Myocyte (in vitro differentiated cells): ENCODE data around the gene CPA5. TPM values are rescaled to one million over a fixed set of nuclear protein-coding genes. Genes with fewer than 3 reads are reported as not detected.

Experiments
- DNase-seq: peaks from one replicate; pipeline ENCODE4 v3.0.0-alpha.2; 2012; ENCODE audit warnings: low read depth
- total RNA-seq: library from RNA; depleted of rRNA; stranded (reverse); fragments of >200 nt; gene quantifications from 2 replicates; pipeline ENCODE4 v1.2.3, GENCODE V29; 2014

CPA5 gene
- total RNA-seq, 1 donor from 2014 or later, result 0.21 TPM

DNA sequence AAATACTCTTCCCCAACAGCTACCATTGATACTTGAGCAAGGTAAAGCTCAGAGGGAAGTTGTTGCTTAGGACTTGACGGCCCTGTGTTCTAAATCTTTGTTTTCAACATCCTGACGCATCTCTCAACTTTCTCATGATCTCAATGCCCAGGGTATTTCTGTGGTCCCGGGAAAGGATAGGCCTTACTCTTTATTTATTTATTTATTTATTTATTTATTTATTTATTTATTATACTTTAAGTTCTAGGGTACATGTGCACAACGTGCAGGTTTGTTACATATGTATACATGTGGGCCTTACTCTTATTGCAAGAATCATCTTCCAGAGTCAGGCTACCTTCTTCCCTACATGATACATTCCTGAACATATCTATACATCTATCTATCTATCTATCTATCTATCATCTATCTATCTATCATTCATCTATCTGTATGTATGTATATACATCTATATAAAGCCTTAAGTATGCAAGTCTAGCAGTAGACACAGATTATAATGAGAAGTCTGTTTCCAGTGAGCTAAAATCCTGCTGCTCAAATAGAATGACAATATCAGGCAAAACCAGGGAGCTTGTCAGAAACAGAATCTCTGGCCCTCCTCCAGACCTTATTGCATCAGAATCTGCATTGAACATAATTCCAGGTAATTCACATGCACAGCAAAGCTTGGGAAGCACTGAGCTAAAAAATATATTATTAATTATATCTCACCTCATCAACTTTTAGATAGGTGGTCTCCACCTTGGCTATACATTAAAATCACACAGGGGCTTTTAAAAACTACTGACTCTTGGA is 12.2 kb upstream of the CPA5 start:
- no peak for DNase-seq

DNA sequence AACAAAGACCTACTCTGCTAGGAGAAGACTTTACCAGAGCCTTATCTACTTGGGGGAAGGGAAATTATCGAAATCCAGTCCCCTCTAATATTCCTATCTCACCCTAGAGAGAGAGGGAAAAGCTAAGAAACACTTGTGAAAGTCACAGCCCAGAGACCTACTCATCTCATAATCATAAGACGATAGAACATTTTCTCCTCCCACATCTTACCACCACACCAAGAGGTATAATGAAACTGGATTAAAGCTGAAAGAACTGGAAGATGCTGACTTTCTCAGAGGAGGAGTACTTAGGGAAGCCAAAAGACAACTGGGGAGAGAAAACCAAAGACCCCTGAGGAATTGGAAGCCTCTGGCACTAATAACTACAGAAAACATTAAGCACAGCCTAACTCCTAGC is 10.8 kb upstream of the CPA5 start:
- no peak for DNase-seq

DNA sequence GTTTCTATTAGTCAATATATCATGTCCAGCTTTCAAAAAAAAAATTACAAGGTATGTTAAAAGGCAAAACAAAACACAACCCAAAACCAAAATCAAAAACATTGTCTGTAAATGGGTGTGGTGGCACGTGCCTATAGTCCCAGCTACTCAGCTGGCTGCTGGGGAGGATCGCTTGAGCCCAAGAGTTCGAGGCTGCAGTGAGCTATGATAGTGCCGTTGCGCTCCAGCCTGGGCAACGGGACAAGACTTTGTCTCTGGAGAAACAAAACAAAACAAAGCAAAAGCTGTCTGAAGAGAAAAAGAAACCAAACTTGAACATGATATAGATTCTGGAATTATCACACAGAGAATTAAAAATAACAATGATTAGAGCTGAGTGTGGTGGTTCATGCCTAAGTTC is 10.3 kb upstream of the CPA5 start:
- DNase-seq, result no peak

DNA sequence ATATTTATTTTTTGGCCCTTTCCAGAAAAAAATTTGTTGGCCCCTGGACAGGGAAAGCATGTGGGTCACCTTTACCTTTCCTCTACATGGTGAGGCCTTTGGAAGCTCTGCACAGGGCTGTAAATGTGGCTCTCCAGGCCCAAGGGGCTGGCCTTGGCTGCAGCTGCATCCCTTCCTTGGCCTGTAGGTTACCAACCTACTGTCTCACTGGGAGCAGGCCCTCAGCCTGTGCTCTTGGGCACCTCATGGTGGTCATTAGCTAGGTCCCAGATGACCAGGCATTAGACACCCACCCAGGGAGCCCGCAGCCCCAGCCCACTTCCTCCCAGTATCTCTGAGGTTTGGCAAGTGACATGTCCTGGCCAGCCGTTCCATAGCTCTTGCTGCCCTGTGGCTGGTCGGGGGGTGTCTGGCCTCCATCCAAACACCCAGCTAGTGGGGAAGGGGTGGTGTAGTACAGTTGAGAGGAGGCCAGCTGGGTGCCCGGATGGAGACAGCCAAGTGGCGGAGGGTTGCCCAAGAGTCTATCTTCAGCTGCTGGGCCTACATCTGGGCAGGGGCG is 7.1 kb upstream of the CPA5 start:
- no peak for DNase-seq

DNA sequence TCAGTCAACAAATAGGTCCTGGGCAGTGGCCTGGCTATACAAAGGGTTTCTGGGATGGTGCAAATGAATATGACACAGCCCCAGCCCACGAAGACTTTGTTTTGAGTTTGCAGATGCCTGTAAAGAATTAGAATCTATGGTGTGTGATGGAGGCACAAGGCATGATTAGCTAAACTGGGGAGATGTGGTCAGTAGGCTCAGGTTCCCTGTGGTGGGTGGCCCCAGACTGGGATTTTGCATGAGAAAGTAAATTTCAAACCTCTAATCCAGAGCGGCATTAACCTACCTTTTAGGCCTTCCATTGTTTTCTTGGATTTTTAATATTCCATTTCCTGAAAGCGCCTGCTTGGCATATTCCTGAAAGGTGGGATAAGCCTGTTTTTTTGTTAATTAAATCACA is 6.4 kb upstream of the CPA5 start:
- no peak for DNase-seq

DNA sequence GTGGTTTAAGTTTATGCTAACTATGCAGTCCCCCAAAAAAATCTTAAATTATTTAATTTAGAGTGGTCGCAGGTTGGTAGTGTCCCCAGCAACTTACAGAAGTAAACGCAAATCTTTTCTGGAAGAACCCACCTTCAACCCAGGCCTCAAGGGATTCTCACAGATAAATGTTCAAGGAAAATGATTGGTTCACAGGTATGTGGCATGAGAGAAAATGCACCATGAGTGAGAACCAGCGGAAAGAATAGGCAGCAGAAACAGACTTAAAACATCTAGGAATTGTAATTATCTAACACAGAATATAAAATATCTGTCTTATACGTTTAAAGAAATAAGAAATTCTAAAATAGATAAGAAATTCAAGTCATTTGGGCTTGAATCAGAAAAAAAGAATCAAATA is 2.7 kb upstream of the CPA5 start:
- no peak for DNase-seq

DNA sequence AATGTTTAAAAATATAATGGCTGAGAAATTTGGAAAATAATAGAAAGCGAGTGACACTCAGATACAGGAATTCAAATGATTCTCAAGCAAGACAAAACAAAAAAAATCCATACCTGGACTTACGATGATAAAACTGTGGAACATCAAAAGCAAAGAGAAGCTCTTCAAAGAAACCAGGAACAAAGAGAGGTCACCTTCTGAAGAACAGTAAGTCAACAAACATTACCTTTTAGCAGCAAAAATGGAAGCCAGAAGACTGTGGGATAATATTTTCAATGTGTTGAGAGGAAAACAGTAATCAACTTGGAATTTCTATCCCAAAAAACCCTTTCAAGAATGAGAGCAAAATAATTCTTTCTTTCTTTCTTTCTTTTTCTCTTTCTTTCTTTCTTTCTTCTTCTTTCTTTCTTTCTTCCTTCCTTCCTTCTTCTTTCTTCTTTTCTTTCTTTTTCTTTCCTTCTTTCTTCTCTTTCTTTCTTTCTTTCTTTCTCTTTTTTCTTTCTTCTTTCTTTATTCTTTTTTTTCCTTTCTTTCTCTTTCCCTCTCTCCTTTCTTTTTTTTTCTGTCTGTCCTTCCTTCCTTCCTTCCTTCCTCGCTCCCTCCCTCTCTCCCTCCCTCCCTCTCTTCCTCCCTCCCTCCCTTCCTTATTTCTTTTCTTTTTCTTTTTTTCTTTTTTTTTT is 1.8 kb upstream of the CPA5 start:
- DNase-seq, result no peak

DNA sequence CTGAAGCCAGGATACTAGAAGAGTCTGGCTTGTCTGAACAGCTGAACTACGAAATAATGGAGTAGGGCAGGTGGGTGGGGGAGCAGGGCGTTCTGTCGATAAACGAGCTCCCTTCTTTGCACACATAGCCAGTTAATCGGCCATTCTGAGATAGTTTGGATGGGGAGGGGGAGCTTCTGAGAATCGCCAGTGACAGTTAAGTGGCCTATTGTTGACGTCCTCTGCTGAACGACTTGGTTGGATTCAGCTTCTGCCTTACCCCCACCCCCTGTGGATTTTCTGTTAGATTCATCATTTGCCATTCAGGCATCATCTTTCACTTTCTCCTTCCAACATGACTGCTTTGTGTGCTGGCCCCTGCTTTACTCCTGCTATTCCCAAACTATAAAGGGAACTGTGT is 520 bp downstream of the CPA5 start:
- peak; percentile 67 for DNase-seq

DNA sequence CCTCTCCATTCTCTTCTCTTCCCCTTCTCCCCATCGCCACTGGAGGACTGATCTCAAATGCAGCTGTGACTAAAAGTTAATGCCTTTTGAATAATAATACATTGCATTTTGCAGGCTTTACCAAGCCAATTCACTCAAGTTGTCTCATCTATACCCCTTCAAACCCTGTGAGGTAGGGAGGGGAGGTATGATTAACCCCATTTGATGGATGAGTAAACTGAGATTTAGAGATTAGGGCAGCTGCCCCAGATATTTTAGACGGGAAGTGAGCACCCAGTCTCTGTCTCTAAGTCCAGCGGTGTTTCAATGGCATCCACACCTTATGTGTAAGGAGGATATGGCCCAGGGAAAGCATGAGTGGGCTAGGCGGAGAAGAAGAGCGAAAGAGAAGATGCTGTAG is 1.1 kb downstream of the CPA5 start:
- no peak for DNase-seq

DNA sequence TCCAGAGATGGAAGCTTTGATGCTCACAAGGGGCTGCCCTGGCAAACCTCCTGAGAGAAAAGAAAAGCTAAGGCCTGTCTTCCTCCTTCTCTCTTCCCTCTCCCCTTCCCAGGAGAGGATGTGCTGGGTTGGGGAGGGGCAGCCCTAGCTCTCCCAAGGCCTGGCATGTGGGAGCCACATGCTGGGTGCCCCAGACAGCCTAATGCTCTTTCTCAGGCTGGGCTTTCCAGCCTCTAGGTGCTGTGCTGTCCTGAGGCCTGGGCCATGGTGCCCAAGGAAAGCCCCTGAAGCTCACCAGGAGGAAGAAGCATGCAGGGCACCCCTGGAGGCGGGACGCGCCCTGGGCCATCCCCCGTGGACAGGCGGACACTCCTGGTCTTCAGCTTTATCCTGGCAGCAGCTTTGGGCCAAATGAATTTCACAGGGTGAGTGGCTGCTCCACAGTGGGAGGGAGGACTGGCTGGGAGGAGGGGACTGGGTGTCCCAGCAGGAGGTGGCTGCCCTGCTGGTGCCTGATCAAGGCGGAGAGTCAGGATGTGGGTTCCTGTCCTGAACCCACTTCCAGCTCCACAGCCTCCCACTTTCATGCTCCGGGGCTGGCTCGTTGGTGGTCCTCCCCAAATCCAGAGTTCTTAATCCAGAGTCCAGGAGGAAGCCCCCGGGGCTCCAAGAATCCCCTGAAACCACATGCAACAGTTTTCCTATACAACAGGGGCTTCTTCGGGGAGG is 1.7 kb downstream of the CPA5 start:
- DNase-seq, result no peak

DNA sequence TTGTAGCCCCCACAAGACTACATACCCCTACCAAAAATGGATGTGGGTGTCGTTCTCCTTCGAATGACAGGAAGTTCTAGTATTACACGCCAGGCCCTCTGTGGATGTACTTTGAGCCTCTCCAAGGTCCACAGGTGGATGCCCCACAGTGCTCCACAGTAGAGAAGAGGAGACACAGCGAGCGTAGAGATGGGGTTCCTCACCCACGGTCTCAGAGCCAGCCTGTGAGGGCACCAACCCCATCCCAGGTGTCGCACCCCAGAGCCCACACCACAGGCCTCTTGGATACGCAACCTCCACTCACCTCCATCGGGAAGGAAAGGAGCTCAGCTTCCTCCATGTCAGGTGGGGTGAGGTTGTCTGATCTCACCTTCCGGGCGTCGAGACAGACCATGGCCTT is 2.3 kb downstream of the CPA5 start:
- no peak for DNase-seq

DNA sequence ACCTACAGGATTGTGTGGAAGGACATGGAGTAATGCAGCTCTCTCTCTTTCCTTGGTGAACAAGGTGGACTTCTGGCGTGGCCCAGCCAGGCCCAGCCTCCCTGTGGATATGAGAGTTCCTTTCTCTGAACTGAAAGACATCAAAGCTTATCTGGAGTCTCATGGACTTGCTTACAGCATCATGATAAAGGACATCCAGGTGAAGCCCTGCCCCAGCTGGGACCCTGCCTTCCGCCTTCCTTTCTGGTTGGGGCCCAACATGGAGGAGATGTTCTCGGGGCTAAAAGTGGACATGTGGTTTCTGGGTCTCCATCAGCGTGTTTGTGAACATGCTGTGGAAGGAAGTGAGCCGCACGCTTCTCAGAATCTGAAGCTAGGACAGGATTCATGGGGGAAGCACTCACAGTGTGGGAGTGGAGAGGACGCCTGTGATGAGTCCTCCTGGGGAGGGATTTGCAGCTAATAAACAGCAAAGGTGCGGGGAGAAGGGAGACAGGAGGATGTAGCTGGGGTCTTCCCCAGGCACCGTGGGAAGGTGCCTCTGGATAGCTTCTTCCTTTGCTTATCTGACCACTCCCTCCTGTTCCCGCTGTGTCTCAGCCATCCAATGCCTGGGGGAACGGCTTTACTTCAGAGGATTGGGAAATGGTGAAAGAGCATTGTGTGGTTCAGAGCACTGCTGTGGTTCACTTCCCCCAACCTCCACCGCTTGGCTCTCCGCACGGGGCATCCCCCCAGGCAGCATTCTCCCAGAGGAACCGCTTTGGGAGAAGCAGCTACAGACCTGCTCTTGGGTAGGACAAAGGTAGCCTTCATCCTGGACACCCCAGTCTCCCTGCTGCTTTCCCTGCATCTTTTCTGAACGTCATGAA is 5.5 kb downstream of the CPA5 start:
- DNase-seq, result no peak

DNA sequence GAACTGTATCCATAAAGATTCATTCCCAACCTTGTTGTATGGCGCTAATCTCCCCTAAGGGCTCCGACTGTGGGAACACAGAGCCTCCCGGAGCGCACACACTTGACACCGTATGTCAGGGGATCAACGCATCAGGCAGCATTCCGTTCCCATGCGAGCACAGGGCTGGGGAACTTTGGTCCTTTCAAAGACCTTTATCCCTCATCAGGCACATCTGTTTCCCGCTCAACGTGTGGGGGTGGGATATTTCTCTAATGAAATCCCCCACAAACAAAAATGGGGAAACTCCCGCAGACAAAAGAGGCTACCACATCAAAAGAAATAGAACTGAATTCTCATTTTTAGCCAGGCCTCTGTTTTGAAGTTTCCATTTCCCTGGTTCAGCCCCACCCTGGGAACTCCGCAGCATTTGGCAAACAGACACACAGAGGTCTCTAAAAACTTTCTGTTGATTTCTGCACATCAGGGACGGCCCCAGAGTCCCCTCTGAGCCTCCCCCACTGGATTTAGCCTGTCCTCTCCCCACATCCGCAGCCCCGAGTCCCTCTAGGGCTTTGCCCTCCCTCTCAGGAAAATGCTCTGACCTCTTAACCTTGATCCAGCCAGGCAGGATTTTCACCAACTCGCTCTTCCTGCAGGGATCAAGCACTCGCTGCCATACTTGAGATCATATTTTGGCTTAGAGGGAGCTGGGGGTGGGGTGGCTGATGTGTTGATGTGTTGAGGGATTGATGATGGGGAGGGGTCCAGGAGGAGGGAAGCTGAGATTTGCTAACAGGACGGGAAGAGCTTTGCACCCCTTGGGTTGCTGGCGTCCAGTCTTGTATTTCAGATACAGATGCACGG is 6.6 kb downstream of the CPA5 start:
- no peak for DNase-seq

DNA sequence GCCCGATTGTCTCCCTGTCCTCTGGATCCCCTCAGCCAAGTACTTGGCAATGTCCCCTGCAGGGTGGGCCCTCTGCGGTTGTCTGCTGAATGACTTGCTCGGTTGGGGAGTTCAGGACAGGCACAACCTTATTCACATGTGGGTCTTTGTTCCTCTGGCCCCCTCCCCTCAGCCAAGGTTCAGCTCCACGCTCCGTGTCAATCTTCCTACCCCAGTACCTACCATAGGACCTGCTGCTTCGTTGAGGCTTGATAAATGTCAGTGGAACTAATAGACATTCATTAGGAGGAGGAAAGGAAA is 7.1 kb downstream of the CPA5 start:
- no peak for DNase-seq

DNA sequence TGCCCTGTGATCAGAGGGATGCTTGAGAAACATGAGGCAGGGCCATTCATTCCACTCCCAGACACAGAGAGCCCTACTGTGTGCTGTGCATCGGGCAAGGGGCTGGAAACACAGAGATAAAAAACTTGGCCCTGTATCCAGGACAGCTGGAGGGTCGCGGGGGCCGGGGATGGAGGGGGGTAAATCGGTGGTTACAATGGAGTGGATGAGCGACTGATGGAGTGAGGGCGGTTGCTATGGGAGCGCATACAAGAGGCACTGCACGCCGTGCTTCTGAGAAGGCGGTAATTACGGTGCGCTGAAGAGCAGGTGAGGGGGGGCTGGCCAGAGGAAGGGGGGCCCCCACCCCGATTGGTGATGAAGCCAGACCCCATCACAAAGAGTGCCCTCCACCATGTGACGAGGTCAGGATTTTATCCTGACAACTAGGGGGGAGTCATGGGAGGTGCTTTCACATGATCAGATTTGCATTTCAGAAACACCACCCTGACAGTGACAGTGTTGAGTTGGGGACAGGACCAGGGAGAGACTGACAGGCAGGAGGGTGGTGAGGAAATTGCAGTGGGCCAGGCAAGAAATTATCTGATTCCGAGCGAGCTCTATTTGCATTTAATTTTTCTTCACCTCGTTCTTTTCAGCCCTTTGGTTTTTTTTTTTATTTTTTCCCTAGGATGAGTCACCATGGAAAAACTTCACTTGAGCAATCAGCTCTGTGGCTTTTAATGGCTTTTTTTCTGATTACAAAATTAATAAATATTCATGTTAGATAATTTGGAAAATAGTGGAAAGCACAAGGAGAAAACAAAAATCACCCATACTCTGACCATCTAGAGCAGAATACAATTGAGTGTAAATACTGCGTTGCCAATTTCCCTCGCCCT is 7.8 kb downstream of the CPA5 start:
- DNase-seq, result peak; percentile 67

DNA sequence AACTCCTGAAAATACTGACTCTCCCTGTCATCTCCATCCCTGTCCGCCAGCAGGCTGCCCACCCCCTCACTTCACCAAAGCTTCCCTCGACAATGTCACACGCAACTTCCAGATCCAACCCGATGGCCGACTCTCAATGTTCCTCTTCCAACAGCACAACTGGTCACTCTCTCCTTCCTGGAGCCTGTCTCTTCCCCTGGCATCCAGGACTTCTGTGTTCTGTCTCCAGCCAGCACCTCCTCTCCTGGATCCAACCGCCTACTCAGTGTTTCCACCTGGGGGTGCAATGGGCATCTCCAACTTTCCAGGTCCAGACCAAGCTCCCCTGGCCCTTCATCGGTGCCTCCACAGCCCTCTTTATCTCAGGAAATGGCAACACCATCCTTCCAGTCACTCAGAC is 8.6 kb downstream of the CPA5 start:
- DNase-seq, result peak; percentile 12

DNA sequence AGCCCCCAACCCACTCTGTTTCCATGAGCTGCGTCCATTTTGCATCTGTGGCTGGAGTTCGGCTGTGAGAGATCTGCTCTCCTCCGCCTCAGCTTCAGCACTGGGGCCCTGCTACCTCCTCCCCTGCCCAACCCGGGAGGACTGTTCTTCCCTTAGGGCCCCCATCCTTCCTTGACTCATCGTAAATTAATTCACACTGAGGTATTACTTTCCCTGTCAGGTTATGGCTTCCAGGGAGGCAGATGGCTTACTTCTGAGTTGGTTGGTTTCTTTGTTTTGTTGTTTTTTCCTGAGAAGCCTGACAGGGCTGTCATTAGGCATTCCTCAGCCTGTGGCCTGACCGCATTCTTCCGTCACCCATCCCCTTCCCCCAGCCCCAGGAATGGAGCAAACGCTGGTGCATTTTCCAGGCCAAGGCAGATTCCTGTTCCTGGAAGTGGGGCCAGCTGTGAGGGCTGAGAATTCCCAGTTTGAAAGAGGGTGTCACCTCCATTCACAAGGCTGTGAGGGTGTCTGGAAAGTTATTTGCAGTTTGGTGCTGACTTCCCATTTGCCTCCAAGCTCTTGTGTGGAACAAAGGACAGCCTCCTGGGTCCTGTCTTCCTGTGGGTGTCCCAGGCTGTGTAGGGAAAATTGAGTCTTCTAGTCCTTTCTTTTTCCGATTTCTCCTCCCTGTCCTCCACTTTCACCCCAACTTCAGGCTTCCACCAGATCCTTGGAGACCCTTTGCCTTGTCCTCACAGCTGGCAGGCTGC is 11.7 kb downstream of the CPA5 start:
- peak; percentile 100 for DNase-seq

DNA sequence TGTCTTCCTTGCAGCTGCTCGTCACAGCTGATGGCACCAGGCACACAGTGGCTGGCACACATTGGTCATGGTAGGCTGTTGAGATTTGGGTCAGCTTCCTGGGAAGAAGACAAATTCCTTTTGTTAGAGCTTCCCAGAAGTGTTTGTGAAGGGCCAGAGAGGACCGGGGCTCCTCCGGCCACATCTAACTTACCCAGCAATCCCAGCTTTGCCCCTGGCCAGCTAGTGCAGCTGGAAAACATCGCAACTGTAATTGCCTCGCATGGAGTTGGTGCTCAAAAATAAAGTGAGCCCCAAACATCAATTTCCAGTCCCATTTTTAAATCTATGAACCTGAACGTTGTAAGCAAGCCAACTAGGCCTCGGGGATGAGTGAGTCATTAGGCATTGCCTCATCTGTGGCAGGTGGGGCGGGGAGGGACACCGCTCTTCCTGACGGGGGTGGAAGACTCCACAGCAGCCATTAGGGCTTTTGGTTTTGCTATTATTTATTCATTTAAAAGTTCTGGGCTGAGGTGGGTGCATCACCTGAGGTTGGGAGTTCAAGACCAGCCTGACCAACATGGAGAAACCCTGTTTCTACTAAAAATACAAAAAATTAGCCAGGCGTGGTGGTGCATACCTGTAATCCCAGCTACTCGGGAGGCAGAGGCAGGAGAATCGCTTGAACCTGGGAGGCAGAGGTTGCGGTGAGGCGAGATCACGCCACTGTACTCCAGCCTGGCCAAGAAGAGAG is 12.4 kb downstream of the CPA5 start:
- peak; percentile 93 for DNase-seq
